ENCODE data around the gene TMC5.
"Not testable (repeated sequence)": the region's sequence is repeated elsewhere in the genome, so short reads cannot be mapped to it uniquely, and the experiment has no call there.

Gene TMC5

GRCh38 chr16:19392352-19392751 lies 25.3 kb upstream of the TMC5 start:
- no peak for TF ChIP-seq CTCF (IDR thresholded peaks at IDR 0.05)
- no peak overlapping the region for H3K4me3 ChIP-seq
- no peak for DNase-seq (ENCODE audit: low spot score)
- no peak overlapping the region for H3K27ac ChIP-seq

- no peak for DNase-seq (ENCODE audit: low spot score)
- TF ChIP-seq CTCF (IDR thresholded peaks at IDR 0.05): no peak
- Histone ChIP-seq H3K4me3 (no peak overlapping the region), H3K27ac (no peak overlapping the region)
Measured at GRCh38 chr16:19393226-19394111, 24.2 kb upstream of the TMC5 start.

- not testable (repeated sequence) for H3K27ac ChIP-seq; H3K4me3 ChIP-seq; DNase-seq (ENCODE audit: low spot score)
Measured at GRCh38 chr16:19395646-19396267, 21.9 kb upstream of the TMC5 start.

GRCh38 chr16:19396555-19397011 lies 21.1 kb upstream of the TMC5 start:
- TF ChIP-seq CTCF (IDR thresholded peaks at IDR 0.05): no peak
- Histone ChIP-seq H3K4me3 (no peak overlapping the region), H3K27ac (no peak overlapping the region)
- no peak for DNase-seq (ENCODE audit: low spot score)

- H3K27ac ChIP-seq; H3K4me3 ChIP-seq; DNase-seq (ENCODE audit: low spot score): not testable (repeated sequence)
Measured at GRCh38 chr16:19397373-19397772, 20.3 kb upstream of the TMC5 start.

- Histone ChIP-seq H3K4me3 (no peak overlapping the region), H3K27ac (no peak overlapping the region)
- no peak for DNase-seq (ENCODE audit: low spot score)
- TF ChIP-seq CTCF (IDR thresholded peaks at IDR 0.05): no peak
Measured at GRCh38 chr16:19400711-19401110, 17.0 kb upstream of the TMC5 start.

- no peak for TF ChIP-seq CTCF (IDR thresholded peaks at IDR 0.05)
- no peak for DNase-seq (ENCODE audit: low spot score)
- no peak overlapping the region for H3K27ac ChIP-seq
- no peak overlapping the region for H3K4me3 ChIP-seq
Measured at GRCh38 chr16:19406891-19407491, 10.7 kb upstream of the TMC5 start.

Measured in coronary artery (tissue), 2 donors.